HL-60 (cell line): ENCODE measurements around the gene LZTFL1.

Experiments
- DNase-seq, 2 experiments: peaks; one replicate each; pipeline ENCODE4 v3.0.0-alpha.2; 2010 to 2020; ENCODE audit warnings: low read depth in 1 of 2, low spot score in 1 of 2
- H3K27ac ChIP-seq: fragments of 250-450 bp; sonication (Bioruptor Pico); replicated peaks from 2 replicates; pipeline ENCODE4 v1.5.1; 2020; ENCODE audit warnings: mild to moderate bottlenecking, moderate library complexity
- H3K27me3 ChIP-seq: fragments of 250-450 bp; sonication (Bioruptor Pico); 2 replicates; pipeline ENCODE4 v1.5.1; 2021; ENCODE audit warnings: mild to moderate bottlenecking, moderate library complexity; ENCODE audit not compliant: insufficient read depth, poor library complexity, severe bottlenecking
- H3K4me3 ChIP-seq: replicated peaks from 2 replicates; pipeline ENCODE4 v1.5.1; 2011; ENCODE audit warnings: mild to moderate bottlenecking, control low read depth, low read length; ENCODE audit not compliant: insufficient read depth
- CTCF ChIP-seq: IDR thresholded peaks from one replicate; pipeline ENCODE4 v1.5.1; 2011; ENCODE audit warnings: low read length, control low read depth, inconsistent platforms; ENCODE audit not compliant: insufficient read depth
- GABPA ChIP-seq: IDR thresholded peaks from 2 replicates; pipeline ENCODE4 v1.6.1; 2012; ENCODE audit warnings: low read depth
- POLR2AphosphoS5 ChIP-seq: IDR thresholded peaks from 2 replicates; pipeline ENCODE4 v1.6.1; 2012; ENCODE audit warnings: low read depth
- REST ChIP-seq: IDR thresholded peaks from 2 replicates; pipeline ENCODE4 v1.6.1; 2012; ENCODE audit warnings: low read depth; ENCODE audit not compliant: insufficient replicate concordance
- SPI1 ChIP-seq: IDR thresholded peaks from 2 replicates; pipeline ENCODE4 v1.6.1; 2012; ENCODE audit warnings: low read depth, mild to moderate bottlenecking, borderline replicate concordance

LZTFL1 gene

DNA sequence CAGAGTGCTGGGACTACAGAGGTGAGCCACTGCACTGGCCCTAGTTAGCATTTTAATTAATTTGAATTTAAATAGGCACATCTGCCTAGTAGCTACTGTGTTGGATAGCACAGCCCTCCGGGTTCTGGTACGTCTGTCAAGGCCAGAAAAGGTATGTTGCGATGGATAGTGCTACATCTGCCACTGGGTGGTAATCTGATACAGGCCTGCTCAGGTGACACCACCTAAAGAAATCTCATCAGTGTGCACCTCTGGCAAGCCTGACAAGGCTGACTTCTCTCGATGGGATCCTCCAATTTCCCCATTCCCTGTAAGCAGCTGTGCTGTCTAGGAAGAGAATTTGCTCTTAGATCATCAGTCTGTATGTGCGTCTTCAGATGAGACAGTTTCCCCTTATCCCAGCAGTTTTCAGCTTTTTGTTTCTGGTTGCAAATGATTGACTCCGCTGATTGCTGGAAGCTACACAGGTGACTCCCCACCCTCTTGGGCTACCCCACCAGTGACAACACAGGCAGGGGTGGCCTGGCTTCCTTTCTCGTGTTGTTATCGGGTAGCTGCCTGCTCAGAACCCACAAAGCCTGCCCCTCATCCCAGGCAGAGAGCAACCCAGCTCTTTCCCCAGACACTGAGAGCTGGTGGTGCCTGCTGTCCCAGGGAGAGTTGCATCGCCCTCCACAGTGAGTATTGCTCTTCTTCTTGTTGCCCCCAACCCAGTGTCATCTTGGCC is 44.2 kb upstream of the LZTFL1 start, which contains the start of gene CCR9:
Gene CCR9 (plus strand): TSS at position 565 of the 727 bp plus-strand sequence. CDS start 8,391 bp downstream, outside the sequence.
- Histone ChIP-seq H3K4me3 (no peak within 1 kb of the TSS), H3K27me3 (no peaks in the 10 kb centered on the region), H3K27ac (no peak within 1 kb of the TSS)
- TF ChIP-seq SPI1 (no peak), CTCF (no peak), POLR2AphosphoS5 (no peak), REST (no peak)
- DNase-seq: no peak

- Histone ChIP-seq H3K27ac (no peak overlapping the region), H3K27me3 (no peaks in the 10 kb centered on the region), H3K4me3 (no peak overlapping the region)
- TF ChIP-seq POLR2AphosphoS5 (no peak), REST (no peak), CTCF (no peak), SPI1 (no peak), GABPA (no peak)
- DNase-seq: no peak
Observed at GRCh38 chr3:45884368-45885201, 42.7 kb upstream of the LZTFL1 start.

- H3K4me3 ChIP-seq: no peak overlapping the region
- TF ChIP-seq SPI1 (no peak), GABPA (no peak), REST (no peak), CTCF (no peak), POLR2AphosphoS5 (no peak)
- no peak overlapping the region for H3K27ac ChIP-seq
- H3K27me3 ChIP-seq: no peaks in the 10 kb centered on the region
- peak in 1 of 2 experiments; percentile 36 for DNase-seq
Observed at GRCh38 chr3:45881078-45882022, 39.4 kb upstream of the LZTFL1 start.
